Vagina (tissue), 2 donors: ENCODE results near the gene DTYMK.

ENCODE experiments used
- CTCF ChIP-seq, 3 experiments: fragments of 450-650 bp in 2 of 3; fragments of 200-600 bp in 1 of 3; sonication (generic) in 1 of 3; IDR thresholded peaks; one replicate each; pipeline ENCODE4 v1.5.1; 2017 to 2019; ENCODE audit warnings: antibody characterized with exemption in 3 of 3, mild to moderate bottlenecking in 2 of 3, moderate library complexity in 2 of 3
- POLR2A ChIP-seq, 2 donors: fragments of 450-650 bp; IDR thresholded peaks; one replicate each; pipeline ENCODE4 v1.6.1; 2017; ENCODE audit warnings: antibody characterized with exemption in 2 of 2, mild to moderate bottlenecking in 2 of 2, moderate library complexity in 2 of 2

- TF ChIP-seq POLR2A (IDR thresholded peaks at IDR 0.05) (no peak), CTCF (IDR thresholded peaks at IDR 0.05) (no peak)
Measured at GRCh38 chr2:241637795-241638660, 48.6 kb downstream of the DTYMK start.
